Transverse colon (tissue), 4 donors: ENCODE data around the gene SMIM28. TPM values are rescaled to one million over a fixed set of nuclear protein-coding genes. Genes with fewer than 3 reads are reported as not detected.

Experiments
- DNase-seq: peaks from one replicate; pipeline ENCODE4 v3.0.0-alpha.2; 2019
- H3K27ac ChIP-seq, 4 donors: fragments of 200-600 bp; sonication (generic); 2 replicates each; pipeline ENCODE4 v1.5.1; 2016 to 2018; ENCODE audit warnings: inconsistent platforms in 4 of 4
- H3K27me3 ChIP-seq: fragments of 200-600 bp; sonication (generic); 2 replicates; pipeline ENCODE4 v1.5.1; 2017; ENCODE audit warnings: inconsistent platforms
- H3K36me3 ChIP-seq, 4 donors: fragments of 200-600 bp; sonication (generic); 2 replicates each; pipeline ENCODE4 v1.5.1; 2017 to 2019; ENCODE audit warnings: inconsistent platforms in 4 of 4
- H3K4me1 ChIP-seq, 4 donors: fragments of 200-600 bp; sonication (generic); 2 replicates each; pipeline ENCODE4 v1.5.1; 2017 to 2020; ENCODE audit warnings: inconsistent platforms in 4 of 4
- H3K4me3 ChIP-seq, 4 donors: fragments of 200-600 bp; sonication (generic); 1 replicate in 1 of 4; 2 replicates in 3 of 4; pipeline versions ENCODE4 v1.5.1 to v1.6.1; 2017 to 2019; ENCODE audit warnings: inconsistent platforms in 4 of 4
- H3K9me3 ChIP-seq, 2 donors: fragments of 200-600 bp; sonication (generic); 2 replicates each; pipeline ENCODE4 v1.5.1; 2017 to 2019; ENCODE audit warnings: inconsistent platforms in 2 of 2
- CTCF ChIP-seq, 5 experiments: fragments of 200-600 bp in 3 of 5; fragments of 450-650 bp in 2 of 5; sonication (generic) in 3 of 5; IDR thresholded peaks; 1 replicate in 2 of 5; 2 replicates in 3 of 5; pipeline ENCODE4 v1.5.1; 2016 to 2017; ENCODE audit warnings: antibody characterized with exemption in 5 of 5, inconsistent platforms in 3 of 5, mild to moderate bottlenecking in 2 of 5, moderate library complexity in 1 of 5
- EP300 ChIP-seq: sonication (generic); formaldehyde crosslinking; IDR thresholded peaks from one replicate; pipeline ENCODE4 v1.6.1; 2017; ENCODE audit warnings: antibody characterized with exemption, low read depth
- POLR2A ChIP-seq: fragments of 450-650 bp; IDR thresholded peaks from one replicate; pipeline ENCODE4 v1.6.1; 2016; ENCODE audit warnings: antibody characterized with exemption, mild to moderate bottlenecking, moderate library complexity
- POLR2AphosphoS5 ChIP-seq, 3 donors: sonication (generic); formaldehyde crosslinking; IDR thresholded peaks; one replicate each; pipeline ENCODE4 v1.6.1; 2016; ENCODE audit warnings: antibody characterized with exemption in 3 of 3
- whole genome bisulfite sequencing, 2 donors: methylation state at CpG; one replicate each; pipeline ENCODE4 v1.1.5; 2018; ENCODE audit warnings: low coverage in 1 of 2; 5-methylcytosine and 5-hydroxymethylcytosine counted together
- in situ Hi-C, 4 donors: fragments of 200-750 bp; cut with MboI; loops; one replicate each; pipeline versions ENCODE4 v1.15.0 to v1.15.1; 2017; ENCODE audit warnings: low sequenced_read_pairs in 3 of 4, low pct_ligation_motif_present in 1 of 4, low pct_unique_long_range_greater_than_20kb in 1 of 4
- intact Hi-C: fragments of 100-400 bp; cut with DNase I; formaldehyde crosslinking; loops from one replicate; pipeline ENCODE4 v1.15.1; 2023; ENCODE audit warnings: low total_unique reads
- total RNA-seq, 4 donors: library from RNA; depleted of rRNA; stranded (reverse); fragments of >200 nt; gene quantifications; one replicate each; pipeline ENCODE4 v1.1.0, GENCODE V29; 2016

SMIM28 gene
- total RNA-seq, 4 donors from 2014 or later = 0.96 TPM; not detected in 3

- peaks cover 0 to 25% (median 11%) of the 10 kb centered on the region in 4 donors for H3K36me3 ChIP-seq
- no peak for TF ChIP-seq CTCF (IDR thresholded peaks at IDR 0.05)
- DNase-seq = no peak
- in situ Hi-C loops (loop anchor here in 3 of 4 donors (25.0 kb wide), 2 partner anchors 304 to 346 kb away; partner anchors contain the start of genes CCDC28A (in 2 of the 3) and PERP (in 2 of the 3)), intact Hi-C loops (no loop called here)
- no peak overlapping the region for H3K4me3 ChIP-seq
- no peaks in the 10 kb centered on the region for H3K9me3 ChIP-seq
- 91% methylated on average over 4 of the region's 4 CpGs; no CpG with 5 or more reads in 1 of the 2 donors for WGBS, 2 donors
- no peaks in the 10 kb centered on the region for H3K27me3 ChIP-seq
- H3K4me1 ChIP-seq = peaks cover 0 to 2% (median 0%) of the 10 kb centered on the region in 4 donors
- H3K27ac ChIP-seq = no peak overlapping the region
These were observed 38.5 kb downstream of the SMIM28 start for GRCh38 chr6:138416206-138416605.

GRCh38 chr6:138417493-138418117, 39.9 kb downstream of the SMIM28 start:
- 83 to 100% methylated on average over 1 to 3 of the region's 3 CpGs for WGBS, 2 donors
- no peak for DNase-seq
- Histone ChIP-seq H3K4me3 (no peak overlapping the region), H3K36me3 (peaks cover 0 to 11% (median 5%) of the 10 kb centered on the region in 4 donors), H3K4me1 (no peaks in the 10 kb centered on the region), H3K9me3 (no peaks in the 10 kb centered on the region), H3K27me3 (no peaks in the 10 kb centered on the region), H3K27ac (no peak overlapping the region)
- TF ChIP-seq POLR2A = no peak
- no peak for TF ChIP-seq EP300
- TF ChIP-seq CTCF (IDR thresholded peaks at IDR 0.05) = no peak
- TF ChIP-seq POLR2AphosphoS5 (IDR thresholded peaks at IDR 0.05) = no peak
- intact Hi-C loops = no loop called here
- in situ Hi-C loops = loop anchor here in 3 of 4 donors (25.0 kb wide), 2 partner anchors 305 to 345 kb away; partner anchors contain the start of genes CCDC28A (in 2 of the 3) and PERP (in 2 of the 3)

GRCh38 chr6:138418118-138418742, 40.5 kb downstream of the SMIM28 start:
- no peaks in the 10 kb centered on the region for H3K9me3 ChIP-seq
- in situ Hi-C loops (loop anchor here in 3 of 4 donors (25.0 kb wide), 2 partner anchors 306 to 344 kb away; partner anchors contain the start of genes CCDC28A (in 2 of the 3) and PERP (in 2 of the 3)), intact Hi-C loops (no loop called here)
- no peak for TF ChIP-seq EP300
- no peak for TF ChIP-seq CTCF (IDR thresholded peaks at IDR 0.05)
- TF ChIP-seq POLR2AphosphoS5 (IDR thresholded peaks at IDR 0.05) = no peak
- peaks cover 0 to 5% (median 0%) of the 10 kb centered on the region in 4 donors for H3K4me1 ChIP-seq
- H3K4me3 ChIP-seq = no peak overlapping the region
- H3K27me3 ChIP-seq = no peaks in the 10 kb centered on the region
- peaks cover 0 to 8% (median 2%) of the 10 kb centered on the region in 4 donors for H3K36me3 ChIP-seq
- H3K27ac ChIP-seq = no peak overlapping the region
- WGBS, 2 donors = 100% methylated on average over 3 of the region's 3 CpGs; no CpG with 5 or more reads in 1 of the 2 donors
- DNase-seq = no peak

GRCh38 chr6:138419766-138420165, 42.1 kb downstream of the SMIM28 start:
- Histone ChIP-seq H3K36me3 (peaks cover 0 to 7% (median 0%) of the 10 kb centered on the region in 4 donors), H3K4me1 (peaks cover 0 to 7% (median 0%) of the 10 kb centered on the region in 4 donors), H3K27ac (no peak overlapping the region), H3K4me3 (no peak overlapping the region), H3K9me3 (no peaks in the 10 kb centered on the region), H3K27me3 (no peaks in the 10 kb centered on the region)
- TF ChIP-seq POLR2A = no peak
- no peak for TF ChIP-seq POLR2AphosphoS5 (IDR thresholded peaks at IDR 0.05)
- in situ Hi-C loops = loop anchor here in 3 of 4 donors (25.0 kb wide), 2 partner anchors 307 to 343 kb away; partner anchors contain the start of genes CCDC28A (in 2 of the 3) and PERP (in 2 of the 3)
- 96% methylated on average over 3 of the region's 3 CpGs; no CpG with 5 or more reads in 1 of the 2 donors for WGBS, 2 donors
- DNase-seq = no peak
- intact Hi-C loops = no loop called here
